GM23248 (cell line): ENCODE measurements around the gene SYNE1.

ENCODE experiments used
- EZH2 ChIP-seq: fragments of 200-600 bp; sonication (generic); IDR thresholded peaks from 2 replicates; pipeline ENCODE4 v1.6.1; 2018; ENCODE audit warnings: antibody characterized with exemption, mild to moderate bottlenecking; ENCODE audit not compliant: insufficient read depth, poor library complexity, severe bottlenecking
- EZH2phosphoT487 ChIP-seq: fragments of 200-600 bp; sonication (generic); IDR thresholded peaks from 2 replicates; pipeline ENCODE4 v1.6.1; 2018; ENCODE audit warnings: antibody characterized with exemption, moderate library complexity, mild to moderate bottlenecking, low read depth; ENCODE audit not compliant: insufficient read depth

GRCh38 chr6:152155792-152156191 lies 481.4 kb downstream of the SYNE1 start:
- TF ChIP-seq EZH2 (no peak), EZH2phosphoT487 (no peak)
